ENCODE measurements around the gene RBM25. TPM values are rescaled to one million over a fixed set of nuclear protein-coding genes. Genes with fewer than 3 reads are reported as not detected.
"Not testable (repeated sequence)": the region's sequence is repeated elsewhere in the genome, so short reads cannot be mapped to it uniquely, and the experiment has no call there.

The RBM25 gene
- total and polyA plus RNA-seq, 2 experiments from 2014 or later, result 120 to 204 TPM

DNA sequence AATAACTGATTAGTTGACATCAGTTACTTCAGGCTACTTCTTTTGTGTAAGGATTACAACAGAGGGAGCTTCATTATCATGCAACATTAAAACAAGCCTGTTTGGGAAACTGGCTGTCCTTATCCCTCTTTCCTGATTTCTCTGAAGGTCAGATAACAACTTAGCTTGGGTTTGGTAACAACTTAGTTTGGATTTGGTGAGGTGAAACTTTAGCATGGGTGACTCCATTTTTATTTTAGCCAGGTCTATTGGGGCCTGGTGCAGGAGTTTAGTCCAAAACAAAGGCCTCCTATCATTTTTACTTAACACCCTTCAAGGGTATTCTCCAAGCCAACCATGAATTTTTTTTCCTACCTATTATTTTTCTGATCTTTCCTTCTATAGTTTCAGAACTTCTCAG is 30.4 kb upstream of the RBM25 start (continued):
- TF ChIP-seq STAT1 (IDR thresholded peaks at IDR 0.05; ENCODE audit: unreplicated experiment) (no peak), REST (IDR thresholded peaks at IDR 0.05; ENCODE audit: unreplicated experiment) (no peak), POLR2AphosphoS5 (IDR thresholded peaks at IDR 0.05; ENCODE audit: low read depth) (no peak)
- TF ChIP-seq, protein P1, sequence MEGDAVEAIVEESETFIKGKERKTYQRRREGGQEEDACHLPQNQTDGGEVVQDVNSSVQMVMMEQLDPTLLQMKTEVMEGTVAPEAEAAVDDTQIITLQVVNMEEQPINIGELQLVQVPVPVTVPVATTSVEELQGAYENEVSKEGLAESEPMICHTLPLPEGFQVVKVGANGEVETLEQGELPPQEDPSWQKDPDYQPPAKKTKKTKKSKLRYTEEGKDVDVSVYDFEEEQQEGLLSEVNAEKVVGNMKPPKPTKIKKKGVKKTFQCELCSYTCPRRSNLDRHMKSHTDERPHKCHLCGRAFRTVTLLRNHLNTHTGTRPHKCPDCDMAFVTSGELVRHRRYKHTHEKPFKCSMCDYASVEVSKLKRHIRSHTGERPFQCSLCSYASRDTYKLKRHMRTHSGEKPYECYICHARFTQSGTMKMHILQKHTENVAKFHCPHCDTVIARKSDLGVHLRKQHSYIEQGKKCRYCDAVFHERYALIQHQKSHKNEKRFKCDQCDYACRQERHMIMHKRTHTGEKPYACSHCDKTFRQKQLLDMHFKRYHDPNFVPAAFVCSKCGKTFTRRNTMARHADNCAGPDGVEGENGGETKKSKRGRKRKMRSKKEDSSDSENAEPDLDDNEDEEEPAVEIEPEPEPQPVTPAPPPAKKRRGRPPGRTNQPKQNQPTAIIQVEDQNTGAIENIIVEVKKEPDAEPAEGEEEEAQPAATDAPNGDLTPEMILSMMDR (conservative IDR thresholded peaks at IDR 0.05; ENCODE audit: low read depth in 2 of 2), result no peak

GRCh38 chr14:73036706-73037450 is 21.5 kb upstream of the RBM25 start:
- H3K27ac Mint-ChIP-seq; H3K27me3 ChIP-seq (ENCODE audit: insufficient read depth); H3K36me3 ChIP-seq (ENCODE audit: insufficient read depth); H3K4me1 Mint-ChIP-seq; H3K79me2 ChIP-seq (replicated peaks; ENCODE audit: insufficient read depth); H3K4me3 Mint-ChIP-seq; H3K4me1 ChIP-seq (ENCODE audit: insufficient read depth); H4K20me1 ChIP-seq (replicated peaks; ENCODE audit: insufficient read depth); H3K4me3 ChIP-seq; H3K27me3 Mint-ChIP-seq (ENCODE audit: insufficient read depth, low read depth, poor library complexity); H3K9me2 ChIP-seq (ENCODE audit: insufficient read depth); H3F3A ChIP-seq (replicated peaks; ENCODE audit: low read depth); H3K4me2 ChIP-seq; H2AFZ ChIP-seq; H3K9me3 Mint-ChIP-seq; H3K27ac ChIP-seq (ENCODE audit: low read depth); H3K36me3 Mint-ChIP-seq (ENCODE audit: low read depth): not testable (repeated sequence)
- DNase-seq (ENCODE audit: low spot score), result peak; percentile 34
- ATAC-seq, result peak; percentile 69
- TF ChIP-seq, protein P1 (conservative IDR thresholded peaks at IDR 0.05; ENCODE audit: low read depth in 2 of 2), result peak in 1 of 2 experiments; percentile 17; a peak in 1 of 4 replicates
